ENCODE measurements around the gene RAD51B. TPM values are rescaled to one million over a fixed set of nuclear protein-coding genes. Genes with fewer than 3 reads are reported as not detected.

The RAD51B gene
- polyA plus RNA-seq, 1 donor (not counting 4 experiments of a cell fraction or from before 2014, with no cell fraction given) = 13.3 TPM

DNA sequence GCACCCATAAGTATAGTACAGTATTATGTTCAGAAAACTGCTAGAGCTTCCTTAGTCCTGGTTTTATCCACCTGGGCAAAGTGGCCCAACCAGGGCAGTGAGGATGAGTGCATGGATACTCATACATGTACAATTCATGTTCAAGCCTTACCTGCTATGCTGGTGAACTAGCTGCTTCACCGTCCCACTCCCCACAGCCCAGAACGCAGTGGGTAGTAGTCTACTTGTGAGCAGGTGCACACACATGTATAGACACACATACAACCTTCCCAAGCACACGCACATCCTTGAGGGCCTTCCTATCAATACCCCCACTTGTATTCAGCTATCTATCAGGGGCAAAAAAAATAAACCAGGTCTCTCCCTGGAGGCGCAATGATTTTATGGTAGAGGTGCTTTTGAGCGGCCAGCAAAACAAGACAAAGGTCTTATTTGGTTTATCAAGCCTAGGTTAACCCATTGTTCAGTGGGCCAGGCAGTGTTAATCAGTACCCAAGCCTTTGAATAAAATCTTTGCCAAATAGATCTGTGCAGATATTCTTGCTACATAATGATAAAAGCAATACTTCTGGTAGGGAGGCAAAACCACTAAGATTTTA is 903.5 kb downstream of the RAD51B start:
- no peak for DNase-seq (ENCODE audit: low read depth, low spot score)
- TF ChIP-seq CTCF (optimal IDR thresholded peaks at IDR 0.05 in 1 of 3, IDR thresholded peaks at IDR 0.05 in 1 of 3, conservative IDR thresholded peaks at IDR 0.05 in 1 of 3; ENCODE audit: extremely low read depth in 1 of 3, insufficient read depth in 2 of 3, low read length in 3 of 3) (no peak), EZH2 (IDR thresholded peaks at IDR 0.05; ENCODE audit: low read length) (no peak)
- H3K79me2 ChIP-seq (ENCODE audit: control insufficient read depth, insufficient read depth, low read length) = no peaks in the 10 kb centered on the region
- H3K4me2 ChIP-seq (ENCODE audit: control insufficient read depth, extremely low read depth, insufficient read depth, low read depth, low read length) = no peak overlapping the region
- no peaks in the 10 kb centered on the region for H3K27me3 ChIP-seq (ENCODE audit: control insufficient read depth, extremely low read depth, insufficient read depth, low read length)
- H3K9me1 ChIP-seq (ENCODE audit: control insufficient read depth, extremely low read depth, insufficient read depth, low read length) = no peaks in the 10 kb centered on the region
- no peak overlapping the region for H3K27ac ChIP-seq (ENCODE audit: control insufficient read depth, insufficient read depth, low read length)
- H3K9me3 ChIP-seq (ENCODE audit: control insufficient read depth, low read depth, low read length) = no peaks in the 10 kb centered on the region
- dilution Hi-C loops (cut with MboI; ENCODE audit: extremely low pct_ligation_motif_present, low sequenced_read_pairs) = no loop called here
- no peaks in the 10 kb centered on the region for H4K20me1 ChIP-seq (ENCODE audit: control insufficient read depth, extremely low read depth, insufficient read depth, low read length)
- H2AFZ ChIP-seq (ENCODE audit: control insufficient read depth, low read length) = no peak overlapping the region
- no peaks in the 10 kb centered on the region for H3K4me1 ChIP-seq (ENCODE audit: control insufficient read depth, extremely low read depth, insufficient read depth, low read length)
- H3K9ac ChIP-seq (ENCODE audit: control insufficient read depth, extremely low read depth, insufficient read depth, low read length) = no peak overlapping the region
- H3K36me3 ChIP-seq (ENCODE audit: control insufficient read depth in 2 of 2, extremely low read depth in 1 of 2, insufficient read depth in 2 of 2, low read length in 2 of 2) = no peaks in the 10 kb centered on the region
- no peak for FAIRE-seq
- H3K4me3 ChIP-seq (ENCODE audit: control insufficient read depth in 2 of 3, extremely low read depth in 1 of 3, insufficient read depth in 2 of 3, low read depth in 1 of 3, low read length in 3 of 3) = no peak overlapping the region

- H3K27me3 ChIP-seq (ENCODE audit: control insufficient read depth, extremely low read depth, insufficient read depth, low read length) = no peaks in the 10 kb centered on the region
- H3K9me1 ChIP-seq (ENCODE audit: control insufficient read depth, extremely low read depth, insufficient read depth, low read length) = no peaks in the 10 kb centered on the region
- DNase-seq (ENCODE audit: low read depth, low spot score) = no peak
- no peak overlapping the region for H2AFZ ChIP-seq (ENCODE audit: control insufficient read depth, low read length)
- no peaks in the 10 kb centered on the region for H3K79me2 ChIP-seq (ENCODE audit: control insufficient read depth, insufficient read depth, low read length)
- dilution Hi-C loops (cut with MboI; ENCODE audit: extremely low pct_ligation_motif_present, low sequenced_read_pairs) = no loop called here
- no peak for FAIRE-seq
- no peaks in the 10 kb centered on the region for H3K36me3 ChIP-seq (ENCODE audit: control insufficient read depth in 2 of 2, extremely low read depth in 1 of 2, insufficient read depth in 2 of 2, low read length in 2 of 2)
- H3K4me2 ChIP-seq (ENCODE audit: control insufficient read depth, extremely low read depth, insufficient read depth, low read depth, low read length) = no peak overlapping the region
- H3K4me1 ChIP-seq (ENCODE audit: control insufficient read depth, extremely low read depth, insufficient read depth, low read length) = no peaks in the 10 kb centered on the region
- TF ChIP-seq EZH2 (IDR thresholded peaks at IDR 0.05; ENCODE audit: low read length) = no peak
- no peak for TF ChIP-seq CTCF (optimal IDR thresholded peaks at IDR 0.05 in 1 of 3, IDR thresholded peaks at IDR 0.05 in 1 of 3, conservative IDR thresholded peaks at IDR 0.05 in 1 of 3; ENCODE audit: extremely low read depth in 1 of 3, insufficient read depth in 2 of 3, low read length in 3 of 3)
- no peaks in the 10 kb centered on the region for H4K20me1 ChIP-seq (ENCODE audit: control insufficient read depth, extremely low read depth, insufficient read depth, low read length)
- no peak overlapping the region for H3K9ac ChIP-seq (ENCODE audit: control insufficient read depth, extremely low read depth, insufficient read depth, low read length)
- no peak overlapping the region for H3K27ac ChIP-seq (ENCODE audit: control insufficient read depth, insufficient read depth, low read length)
- no peaks in the 10 kb centered on the region for H3K9me3 ChIP-seq (ENCODE audit: control insufficient read depth, low read depth, low read length)
- no peak overlapping the region for H3K4me3 ChIP-seq (ENCODE audit: control insufficient read depth in 2 of 3, extremely low read depth in 1 of 3, insufficient read depth in 2 of 3, low read depth in 1 of 3, low read length in 3 of 3)
Observed at GRCh38 chr14:68723808-68724268, 904.3 kb downstream of the RAD51B start.

Measured in keratinocyte (primary cell).